Testis (tissue), 3 donors: Measurements from ENCODE around the gene MAB21L3. TPM values are rescaled to one million over a fixed set of nuclear protein-coding genes. Genes with fewer than 3 reads are reported as not detected.
A peak's percentile ranks its signal among the peaks of the same experiment; 100 is the strongest.

Source experiments
- DNase-seq: peaks from one replicate; pipeline ENCODE4 v3.0.0-alpha.2; 2019
- H3K27ac ChIP-seq, 2 donors: fragments of 200-600 bp; sonication (generic); one replicate each; pipeline ENCODE4 v1.5.1; 2019
- H3K27me3 ChIP-seq: fragments of 200-600 bp; sonication (generic); one replicate; pipeline ENCODE4 v1.5.1; 2019
- H3K36me3 ChIP-seq: fragments of 200-600 bp; sonication (generic); one replicate; pipeline ENCODE4 v1.5.1; 2017; ENCODE audit warnings: low read depth; ENCODE audit errors: missing control alignments
- H3K4me1 ChIP-seq: fragments of 200-600 bp; sonication (generic); one replicate; pipeline ENCODE4 v1.5.1; 2019
- H3K4me3 ChIP-seq, 2 donors: fragments of 200-600 bp; sonication (generic); one replicate each; pipeline ENCODE4 v1.5.1; 2017 to 2019
- H3K9me3 ChIP-seq: fragments of 200-600 bp; sonication (generic); one replicate; pipeline ENCODE4 v1.5.1; 2017
- POLR2A ChIP-seq: fragments of 450-650 bp; IDR thresholded peaks from one replicate; pipeline ENCODE4 v1.6.1; 2017; ENCODE audit warnings: antibody characterized with exemption, mild to moderate bottlenecking, moderate library complexity
- WGBS, 2 donors: methylation state at CpG; one replicate each; pipeline ENCODE4 v1.1.5; 2018; 5-methylcytosine and 5-hydroxymethylcytosine counted together
- intact Hi-C: fragments of 100-400 bp; cut with DNase I; formaldehyde crosslinking; loops from one replicate; pipeline ENCODE4 v1.15.1; 2023; ENCODE audit warnings: low total_unique reads
- polyA plus RNA-seq: library from polyadenylated mRNA; stranded (reverse); fragments of 350-450 nt; fragmentation: Illumina TruSeq; extraction: RNeasy Lipid Tissue Mini Kit (QIAGEN cat#74804); gene quantifications from one replicate; pipeline ENCODE4 v1.2.3, GENCODE V29; 2014; ENCODE audit warnings: low read depth, low replicate concordance; ENCODE audit not compliant: insufficient read depth
- total RNA-seq, 2 donors: library from RNA; depleted of rRNA; stranded (reverse); fragments of >200 nt; gene quantifications; one replicate each; pipeline ENCODE4 v1.2.3, GENCODE V29; 2016
- TF ChIP-seq, protein P1 (sequence below), 3 experiments: fragments of 450-650 bp in 2 of 3; fragments of 200-600 bp in 1 of 3; sonication (generic) in 1 of 3; IDR thresholded peaks; one replicate each; pipeline ENCODE4 v1.5.1; 2016 to 2019; ENCODE audit warnings: antibody characterized with exemption in 3 of 3, mild to moderate bottlenecking in 2 of 3, moderate library complexity in 1 of 3

MAB21L3 gene
- total and polyA plus RNA-seq, 3 donors from 2014 or later: 0.37 to 3.8 (median 1.8) TPM

DNA sequence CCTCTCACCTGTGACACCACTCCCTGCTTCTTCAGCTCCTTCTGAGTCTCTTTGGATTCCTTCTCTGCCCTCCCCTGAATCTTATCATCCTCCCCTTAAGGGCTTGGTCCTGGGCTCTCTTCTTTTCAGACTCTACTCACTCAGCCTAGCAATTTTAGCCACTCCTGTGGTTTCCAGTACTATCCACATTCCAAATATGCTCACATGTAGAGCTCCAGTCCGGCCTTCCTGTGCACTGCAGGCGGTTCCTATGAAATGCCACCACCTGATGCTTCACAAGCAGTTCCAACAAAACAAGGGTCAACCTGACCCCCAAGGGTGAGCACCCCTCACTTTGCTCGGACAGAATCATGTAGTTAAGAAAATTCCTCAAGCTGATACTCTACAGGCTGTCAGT, 35.9 kb downstream of the MAB21L3 start:
- Histone ChIP-seq H3K9me3 (no peaks in the 10 kb centered on the region), H3K27me3 (no peaks in the 10 kb centered on the region), H3K27ac (no peak overlapping the region), H3K4me1 (peaks cover 20% of the 10 kb centered on the region), H3K4me3 (no peak overlapping the region), H3K36me3 (no peaks in the 10 kb centered on the region)
- intact Hi-C loops: no loop called here
- no peak for DNase-seq
- WGBS, 2 donors: 47 to 70% methylated on average over 3 of the region's 3 CpGs
- TF ChIP-seq POLR2A: no peak
- TF ChIP-seq, protein P1, sequence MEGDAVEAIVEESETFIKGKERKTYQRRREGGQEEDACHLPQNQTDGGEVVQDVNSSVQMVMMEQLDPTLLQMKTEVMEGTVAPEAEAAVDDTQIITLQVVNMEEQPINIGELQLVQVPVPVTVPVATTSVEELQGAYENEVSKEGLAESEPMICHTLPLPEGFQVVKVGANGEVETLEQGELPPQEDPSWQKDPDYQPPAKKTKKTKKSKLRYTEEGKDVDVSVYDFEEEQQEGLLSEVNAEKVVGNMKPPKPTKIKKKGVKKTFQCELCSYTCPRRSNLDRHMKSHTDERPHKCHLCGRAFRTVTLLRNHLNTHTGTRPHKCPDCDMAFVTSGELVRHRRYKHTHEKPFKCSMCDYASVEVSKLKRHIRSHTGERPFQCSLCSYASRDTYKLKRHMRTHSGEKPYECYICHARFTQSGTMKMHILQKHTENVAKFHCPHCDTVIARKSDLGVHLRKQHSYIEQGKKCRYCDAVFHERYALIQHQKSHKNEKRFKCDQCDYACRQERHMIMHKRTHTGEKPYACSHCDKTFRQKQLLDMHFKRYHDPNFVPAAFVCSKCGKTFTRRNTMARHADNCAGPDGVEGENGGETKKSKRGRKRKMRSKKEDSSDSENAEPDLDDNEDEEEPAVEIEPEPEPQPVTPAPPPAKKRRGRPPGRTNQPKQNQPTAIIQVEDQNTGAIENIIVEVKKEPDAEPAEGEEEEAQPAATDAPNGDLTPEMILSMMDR (IDR thresholded peaks at IDR 0.05): no peak

DNA sequence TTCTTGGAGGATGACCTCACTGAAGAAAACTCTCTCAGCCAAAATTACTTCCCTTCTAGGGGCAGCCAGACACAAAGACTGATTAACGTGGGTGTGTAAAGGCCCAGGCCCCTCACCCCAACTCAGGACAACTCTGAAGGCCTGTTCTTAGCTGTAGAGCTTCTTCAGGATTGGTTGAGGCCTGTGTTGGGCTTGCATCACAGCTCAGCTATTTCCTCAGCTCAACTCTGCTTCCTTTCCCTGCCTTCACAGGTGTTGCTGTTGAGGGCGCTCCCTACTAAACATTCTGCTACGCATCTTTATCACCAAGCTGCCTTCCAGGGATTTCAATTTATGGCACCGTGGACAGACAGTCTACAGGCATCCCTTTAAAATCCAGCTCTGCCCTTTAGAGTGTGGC, 36.8 kb downstream of the MAB21L3 start:
- DNase-seq: no peak
- TF ChIP-seq, protein P1 (IDR thresholded peaks at IDR 0.05): no peak
- no peak for TF ChIP-seq POLR2A
- Histone ChIP-seq H3K9me3 (no peaks in the 10 kb centered on the region), H3K4me1 (peaks cover 20% of the 10 kb centered on the region), H3K4me3 (no peak overlapping the region), H3K36me3 (no peaks in the 10 kb centered on the region), H3K27ac (no peak overlapping the region), H3K27me3 (no peaks in the 10 kb centered on the region)
- intact Hi-C loops: no loop called here
- WGBS, 2 donors: 87 to 88% methylated on average over 4 of the region's 4 CpGs

DNA sequence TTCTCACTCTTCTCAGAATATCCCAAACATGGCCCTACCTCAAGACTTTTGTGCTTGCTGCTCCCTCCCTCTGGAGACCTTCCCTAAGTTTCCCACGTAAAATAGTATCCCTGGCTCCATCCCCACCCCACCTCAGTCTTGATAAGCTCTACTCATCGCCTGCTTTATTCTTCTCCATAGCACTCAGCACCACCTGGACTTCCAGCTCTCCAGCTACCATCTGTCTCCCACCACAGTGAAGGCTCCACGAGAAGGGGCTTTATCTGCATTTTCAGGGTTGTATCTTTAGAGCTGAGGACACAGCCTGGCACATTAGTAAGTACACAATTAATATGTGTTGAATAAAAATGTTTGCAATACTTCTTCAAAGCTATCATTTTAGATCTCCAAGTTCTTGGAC, 37.8 kb downstream of the MAB21L3 start:
- no peaks in the 10 kb centered on the region for H3K36me3 ChIP-seq
- no peak for DNase-seq
- 83 to 89% methylated on average over 3 of the region's 3 CpGs for WGBS, 2 donors
- H3K9me3 ChIP-seq: no peaks in the 10 kb centered on the region
- intact Hi-C loops: no loop called here
- H3K4me3 ChIP-seq: no peak overlapping the region
- no peak for TF ChIP-seq POLR2A
- TF ChIP-seq, protein P1 (IDR thresholded peaks at IDR 0.05): no peak
- H3K27ac ChIP-seq: no peak overlapping the region
- H3K27me3 ChIP-seq: no peaks in the 10 kb centered on the region
- H3K4me1 ChIP-seq: peaks cover 20% of the 10 kb centered on the region

DNA sequence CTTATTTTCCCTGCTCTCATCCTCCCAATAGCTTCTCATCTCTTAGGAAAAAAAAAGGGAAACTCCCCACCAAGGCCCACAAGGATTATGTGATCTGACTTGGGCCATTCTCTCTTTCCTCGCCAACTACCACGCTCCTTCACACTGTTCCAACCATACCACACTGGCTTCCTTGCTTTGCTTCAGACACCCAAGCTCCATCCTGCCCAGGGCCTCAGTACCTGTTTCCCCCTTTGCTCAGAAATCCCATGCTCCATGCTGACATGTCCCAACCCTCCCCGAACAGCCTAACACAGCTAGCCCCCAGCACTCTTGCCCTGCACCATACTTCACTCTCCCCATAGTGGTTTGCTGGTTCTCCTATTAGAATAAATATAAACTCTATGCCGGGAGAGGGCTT, 39.2 kb downstream of the MAB21L3 start:
- Histone ChIP-seq H3K27ac (peak overlapping the region in 1 of 2 donors; percentile 46), H3K4me3 (no peak overlapping the region), H3K27me3 (no peaks in the 10 kb centered on the region), H3K9me3 (no peaks in the 10 kb centered on the region), H3K4me1 (peaks cover 20% of the 10 kb centered on the region), H3K36me3 (no peaks in the 10 kb centered on the region)
- intact Hi-C loops: no loop called here
- 83 to 87% methylated on average over 4 of the region's 4 CpGs for WGBS, 2 donors
- no peak for DNase-seq
- no peak for TF ChIP-seq POLR2A
- TF ChIP-seq, protein P1 (IDR thresholded peaks at IDR 0.05): no peak

DNA sequence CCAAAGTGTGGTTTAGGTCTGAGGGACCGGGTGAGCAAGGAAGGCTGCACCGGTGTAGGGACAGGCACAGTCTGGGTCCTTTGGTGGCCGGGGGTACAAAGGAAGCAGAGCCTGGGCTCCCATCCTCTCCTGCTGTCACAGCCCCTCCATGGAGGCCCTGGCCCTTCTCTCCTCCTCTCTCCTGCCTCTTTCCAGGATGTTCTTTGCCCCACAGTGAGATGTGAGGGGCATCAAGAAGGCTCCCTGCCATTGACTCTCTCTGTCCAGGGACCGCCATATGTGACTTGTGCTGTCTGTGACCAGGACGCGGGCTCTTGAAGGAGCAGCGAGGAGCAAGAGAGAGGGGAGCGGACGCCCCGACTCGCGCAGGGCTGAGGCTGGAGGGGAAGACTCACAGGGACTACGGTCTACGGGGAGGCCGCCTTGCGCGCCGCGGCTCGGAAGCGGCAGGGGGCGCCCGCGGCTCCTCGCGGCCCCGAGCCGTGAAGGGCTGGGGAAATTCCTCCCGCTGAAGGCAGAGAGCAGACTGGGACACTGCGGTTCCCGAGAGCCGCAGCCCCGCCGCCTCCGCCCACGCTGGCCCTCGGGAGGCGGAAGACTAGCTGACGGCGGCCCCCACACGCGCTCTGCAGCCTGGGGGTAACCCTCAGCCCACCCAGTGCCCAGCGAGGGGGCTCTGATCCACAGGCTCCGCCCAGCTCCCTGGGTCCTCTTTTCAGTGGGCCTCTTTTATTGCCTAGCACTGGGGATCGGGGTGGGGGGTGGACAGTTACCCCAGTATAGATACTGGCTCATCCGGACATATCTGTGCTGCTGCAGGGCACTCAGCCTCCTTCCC, 40.8 kb downstream of the MAB21L3 start:
- Histone ChIP-seq H3K4me3 (peak overlapping the region; percentile 46 to 60), H3K36me3 (no peaks in the 10 kb centered on the region), H3K4me1 (peaks cover 20% of the 10 kb centered on the region), H3K27me3 (no peaks in the 10 kb centered on the region), H3K27ac (peak overlapping the region; percentile 75 to 86), H3K9me3 (no peaks in the 10 kb centered on the region)
- TF ChIP-seq, protein P1 (IDR thresholded peaks at IDR 0.05): peak; percentile 79 to 89 (median 86)
- TF ChIP-seq POLR2A: no peak
- intact Hi-C loops: no loop called here
- DNase-seq: peak; percentile 83
- 8 to 63% methylated on average over 3 to 46 of the region's 46 CpGs for WGBS, 2 donors
